Stimulated activated CD8-positive, alpha-beta memory T cell treated with anti-CD3 and anti-CD28 coated beads, Interleukin-2, amount 100 ng/mL, for 48 hours (primary cell): Measurements from ENCODE around the gene POLR2J.
"Not testable (repeated sequence)": the region's sequence is repeated elsewhere in the genome, so short reads cannot be mapped to it uniquely, and the experiment has no call there.

Experiments
- DNase-seq, 2 donors: peaks; one replicate each; pipeline ENCODE4 v3.0.0-alpha.2; 2020; ENCODE audit warnings: low read depth in 2 of 2

POLR2J gene

DNA sequence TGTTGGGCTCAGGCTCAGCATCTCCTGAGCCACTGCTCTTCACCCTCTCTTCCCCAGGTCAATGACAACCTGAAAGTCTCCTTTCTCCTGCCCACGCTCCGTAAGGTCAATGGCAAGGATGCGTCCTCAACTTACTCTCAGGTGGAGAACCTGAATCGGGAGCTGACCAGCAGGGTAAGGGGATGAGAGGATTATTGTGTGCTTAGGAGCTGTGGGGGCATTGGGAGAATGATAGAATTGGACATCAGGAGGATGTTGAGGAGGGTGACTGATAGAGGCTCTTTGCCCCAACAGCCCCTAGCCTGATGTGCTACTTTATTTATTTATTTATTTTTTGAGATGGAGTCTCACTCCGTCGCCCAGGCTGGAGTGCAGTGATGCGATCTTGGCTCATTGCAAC, 12.6 kb downstream of the POLR2J start:
- no peak for DNase-seq

DNA sequence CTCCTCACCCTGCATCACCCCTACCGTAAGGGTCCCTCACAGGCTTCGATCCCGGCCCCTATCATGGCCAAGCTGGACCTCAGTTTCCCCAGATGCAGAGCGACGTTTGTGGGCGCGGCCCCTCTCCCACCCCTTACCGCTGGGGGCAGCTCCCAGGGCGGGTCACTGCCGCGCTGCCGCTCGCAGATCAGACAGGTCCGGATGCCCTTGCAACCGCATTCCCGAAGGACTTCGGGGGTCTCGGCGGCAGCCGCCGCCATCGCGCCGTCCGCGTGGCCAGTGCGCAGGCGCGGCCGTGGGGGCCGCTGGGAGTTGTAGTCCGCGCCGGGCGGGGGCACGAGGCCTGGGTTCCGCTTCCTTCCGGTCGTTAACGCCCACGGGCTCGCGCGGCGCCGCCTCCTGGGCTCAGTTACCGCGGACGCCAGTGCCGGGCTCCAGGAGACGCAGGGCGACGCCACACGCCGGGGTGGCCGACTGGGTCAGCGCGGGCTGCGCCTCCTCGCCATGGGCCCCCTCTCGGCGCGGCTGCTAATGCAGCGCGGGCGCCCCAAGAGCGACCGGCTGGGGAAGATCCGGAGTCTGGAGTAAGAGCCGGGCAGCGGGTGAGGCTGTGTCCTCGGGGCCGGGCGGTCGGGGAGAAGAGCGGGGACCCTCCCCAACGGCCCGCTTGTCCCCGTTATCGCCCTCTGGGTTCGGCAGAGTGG, 14.0 kb downstream of the POLR2J start, which contains the start of the genes ALKBH4 and LRWD1:
ALKBH4 (minus strand) TSS at position 287 of the 704 bp plus-strand sequence; CDS start at position 260, 27 bp downstream.
LRWD1 (plus strand) TSS at position 408 of the 704 bp plus-strand sequence; CDS start at position 505, 97 bp downstream.
- peak; percentile 96 to 98 for DNase-seq

DNA sequence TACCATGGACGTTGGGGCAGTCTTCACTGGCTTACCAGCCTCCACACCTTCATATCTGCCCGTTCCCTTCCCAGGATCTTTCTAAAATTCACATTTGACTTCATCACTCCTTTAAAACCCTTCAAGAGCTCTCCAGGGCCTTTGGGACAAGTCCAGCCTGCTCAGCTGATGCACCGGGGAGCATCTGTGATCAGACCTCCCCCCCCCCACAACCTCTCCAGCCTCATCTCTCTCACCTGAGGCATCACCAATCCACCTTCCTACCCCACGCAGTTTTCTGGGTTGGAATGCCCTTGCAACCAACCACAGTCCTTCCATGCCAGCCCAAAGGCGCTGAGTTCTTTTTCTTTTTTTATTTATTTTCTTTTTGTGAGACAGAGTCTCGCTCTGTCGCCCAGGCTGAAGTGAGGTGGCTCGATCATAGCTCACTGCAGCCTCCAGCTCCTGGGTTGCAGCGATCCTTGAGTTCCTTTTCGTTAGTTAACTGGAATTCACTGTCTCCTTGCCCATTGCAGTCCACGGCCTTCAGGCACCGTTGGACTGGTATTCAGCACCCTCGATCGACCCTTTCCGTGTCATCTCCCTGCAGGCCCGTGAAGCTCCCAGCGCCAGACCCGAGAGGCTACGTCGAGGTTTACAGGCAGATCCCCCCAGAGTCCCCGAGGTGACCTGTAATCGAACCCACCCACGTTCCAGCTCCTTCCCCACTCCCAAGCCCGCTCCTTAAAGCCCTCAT, 14.7 kb downstream of the POLR2J start:
- no peak for DNase-seq

DNA sequence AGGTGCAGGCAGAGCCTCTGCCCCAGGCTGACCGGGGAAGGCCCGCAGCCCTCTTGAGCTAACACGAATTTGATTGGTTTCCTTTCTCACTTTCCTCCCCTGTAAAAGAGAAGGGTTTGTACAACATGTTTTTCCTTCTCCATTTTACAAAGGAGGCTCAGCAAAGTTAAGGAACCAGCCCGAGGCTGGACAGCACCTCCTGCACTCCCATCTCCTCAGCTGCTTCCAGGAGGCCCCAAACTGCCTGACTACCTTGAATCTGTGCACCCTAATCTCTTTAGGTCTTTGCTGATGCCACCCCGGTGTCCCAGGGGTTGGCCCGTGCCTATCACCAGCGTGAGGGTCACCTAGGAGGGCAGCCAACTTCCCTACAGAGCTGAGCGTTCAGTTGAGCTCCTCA, 18.3 kb downstream of the POLR2J start:
- no peak for DNase-seq

DNA sequence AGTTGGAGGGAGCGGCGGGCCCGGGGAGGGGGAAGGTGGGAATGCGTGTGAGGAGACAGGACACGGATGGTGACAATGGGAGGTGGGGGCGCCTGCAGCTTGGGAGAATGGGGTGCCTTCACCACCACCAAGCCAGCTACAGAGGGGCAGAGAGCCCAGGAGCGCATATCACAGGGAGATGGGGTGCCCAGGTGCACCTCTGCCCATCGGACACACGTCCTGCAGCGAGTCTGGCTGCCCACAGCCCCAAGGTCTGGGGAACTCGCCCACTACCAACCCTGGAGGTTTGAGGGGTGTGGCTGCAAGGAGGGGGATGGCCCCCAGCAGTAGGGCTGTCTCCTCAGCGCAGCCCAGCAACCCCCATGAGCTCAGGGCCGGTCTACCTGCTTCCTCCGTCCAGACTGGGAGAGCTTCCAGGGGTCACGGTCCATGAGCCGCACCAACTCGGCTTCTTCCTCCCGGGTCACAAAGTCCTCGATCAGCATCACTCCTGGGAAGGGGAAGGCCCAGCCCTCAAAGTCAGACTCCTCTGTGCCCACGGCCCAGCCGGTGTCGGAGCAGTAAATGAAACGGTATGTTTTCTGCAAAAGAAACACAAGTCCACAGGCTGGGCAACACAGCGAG, 19.4 kb downstream of the POLR2J start:
- no peak for DNase-seq

DNA sequence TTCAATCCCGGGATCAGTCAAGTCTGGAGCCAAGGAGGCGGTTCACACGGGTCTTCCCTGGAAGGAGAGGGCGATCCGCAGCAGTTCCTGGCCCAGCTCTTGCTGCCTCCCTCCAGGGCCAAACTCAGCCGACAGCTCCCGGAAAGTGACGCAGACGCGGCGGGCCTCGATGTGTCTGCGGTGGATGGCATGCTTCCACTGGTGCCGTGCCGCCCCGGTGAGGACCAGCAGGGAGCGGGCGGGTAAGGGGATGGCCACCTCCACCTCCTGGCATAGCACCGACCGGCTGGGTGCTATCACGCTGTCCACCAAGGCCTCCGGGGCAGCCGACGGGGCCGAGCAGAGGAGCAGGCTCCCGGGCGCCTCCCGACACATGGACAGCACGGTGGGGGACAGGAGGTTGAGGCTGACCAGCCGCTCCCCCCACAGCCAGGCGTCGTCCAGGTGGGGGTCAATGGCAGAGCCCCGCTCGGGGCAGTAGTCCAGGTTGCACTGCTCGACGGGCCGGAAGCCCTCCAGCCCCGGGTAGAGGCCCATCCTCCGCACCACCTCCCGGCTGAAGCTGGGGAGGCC, 21.3 kb downstream of the POLR2J start:
- no peak for DNase-seq

DNA sequence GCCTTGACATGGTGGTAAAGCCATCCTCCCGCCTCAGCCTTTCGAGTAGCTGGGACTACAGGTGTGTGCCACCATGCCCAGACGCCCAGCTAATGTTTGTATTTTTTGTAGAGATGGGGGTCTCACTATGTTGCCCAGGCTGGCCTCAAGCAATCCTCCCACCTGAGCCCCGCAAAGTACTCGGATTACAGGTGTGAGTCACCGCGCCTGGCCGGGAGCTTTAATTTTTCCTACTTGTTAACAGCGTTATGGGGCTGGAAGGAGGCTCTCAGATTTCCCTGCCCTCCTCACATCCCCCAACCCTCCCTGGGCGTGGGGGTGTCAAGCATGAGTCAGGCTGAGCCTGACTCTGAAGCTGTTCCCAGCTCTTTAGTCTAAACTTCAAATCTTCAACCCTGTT, 22.4 kb downstream of the POLR2J start:
- no peak for DNase-seq

DNA sequence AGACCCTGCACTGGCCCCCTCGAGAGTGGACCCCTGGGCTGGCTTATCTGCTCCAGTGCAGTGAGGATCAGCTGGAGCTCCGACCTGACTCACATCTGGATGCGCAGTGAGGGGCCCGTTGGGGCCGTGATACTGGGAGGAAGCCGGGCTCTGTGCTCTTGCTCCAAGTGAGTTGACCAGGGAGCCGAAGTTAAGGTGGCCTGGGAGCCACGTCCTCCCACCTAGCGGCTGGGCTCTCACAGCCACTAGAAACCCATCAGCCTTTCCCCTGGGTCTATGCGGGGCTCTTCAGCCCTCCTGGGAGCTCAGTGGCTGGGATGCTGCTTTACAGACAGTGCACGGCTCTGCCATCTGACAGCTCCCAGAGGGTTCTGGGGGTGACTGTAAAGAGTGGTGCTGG, 23.1 kb downstream of the POLR2J start:
- DNase-seq = no peak

DNA sequence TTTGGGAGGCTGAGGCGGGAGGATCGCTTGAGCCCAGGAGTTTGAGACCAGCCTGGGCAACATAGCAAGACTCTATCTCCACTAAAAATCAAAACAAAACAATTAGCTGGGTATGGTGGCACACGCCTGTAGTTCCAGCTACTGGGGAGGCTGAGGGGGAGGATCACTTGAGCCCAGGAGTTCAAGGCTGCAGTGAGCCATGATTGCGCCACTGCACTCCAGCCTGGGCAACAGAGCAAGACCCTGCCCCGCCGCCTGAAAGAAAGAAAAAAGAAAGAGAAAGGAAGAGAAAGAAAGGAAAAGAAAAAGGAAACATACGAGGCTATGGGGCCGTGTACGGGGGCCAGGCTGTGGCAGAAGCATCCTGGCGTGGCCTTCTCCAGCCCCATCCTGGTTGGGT, 23.8 kb downstream of the POLR2J start:
- DNase-seq = not testable (repeated sequence)

DNA sequence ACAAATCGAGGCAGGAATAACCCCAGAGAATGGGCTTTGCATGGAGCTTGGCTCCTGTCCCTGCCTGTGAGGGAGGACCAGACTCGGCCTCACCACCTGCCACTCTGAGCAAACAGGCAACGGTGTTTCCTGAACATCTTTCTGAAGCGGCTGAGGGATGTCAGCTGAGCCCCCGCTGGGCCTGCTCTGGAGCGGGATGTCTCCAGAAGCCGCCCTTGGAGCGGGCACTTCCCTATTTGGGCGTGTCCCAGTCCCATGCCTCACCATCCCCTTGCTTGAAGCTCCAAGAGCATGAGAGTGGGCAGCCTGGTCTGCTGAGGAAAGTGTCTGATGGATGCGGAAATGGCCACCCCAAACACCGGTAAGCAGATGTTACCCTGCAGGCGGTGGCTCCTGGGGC, 24.3 kb downstream of the POLR2J start:
- no peak for DNase-seq

DNA sequence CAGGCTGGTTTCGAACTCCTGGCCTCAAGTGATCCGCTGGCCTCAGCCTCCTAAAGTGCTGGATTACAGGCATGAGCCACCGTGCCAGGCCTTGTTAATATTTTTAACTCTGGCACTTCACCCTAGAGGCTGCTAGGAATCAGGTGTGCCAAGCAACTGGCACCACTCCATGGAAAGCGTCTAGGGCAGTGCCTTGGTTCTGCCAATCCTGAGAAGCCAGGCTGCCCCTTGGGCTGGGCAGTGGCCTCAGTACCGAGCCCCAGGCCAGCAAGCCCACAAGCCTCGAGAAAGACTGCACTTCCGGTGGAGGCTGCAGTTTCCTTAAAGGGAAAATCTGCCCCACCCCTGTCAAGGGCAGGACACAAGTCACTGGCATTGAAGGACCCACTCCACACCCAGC, 25.4 kb downstream of the POLR2J start:
- DNase-seq = no peak

DNA sequence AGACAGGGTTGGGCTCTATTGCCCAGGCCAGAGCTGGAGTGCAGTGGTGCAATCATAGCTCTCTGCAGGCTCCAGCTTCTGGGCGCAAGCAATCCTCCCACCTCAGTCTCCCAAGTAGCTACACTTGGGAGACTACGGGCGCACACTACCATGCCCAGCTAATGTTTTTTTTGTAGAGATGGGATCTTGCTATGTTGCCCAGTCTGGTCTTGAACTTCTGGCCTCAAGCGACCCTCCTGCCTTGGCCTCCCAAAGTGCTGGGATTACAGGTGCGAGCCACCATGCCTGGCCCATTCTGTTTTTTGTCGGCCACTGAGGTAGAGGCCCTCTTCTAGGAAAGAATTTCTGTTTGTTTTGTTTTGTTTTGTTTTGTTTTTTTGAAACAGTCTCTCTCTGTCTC, 26.3 kb downstream of the POLR2J start:
- no peak for DNase-seq

DNA sequence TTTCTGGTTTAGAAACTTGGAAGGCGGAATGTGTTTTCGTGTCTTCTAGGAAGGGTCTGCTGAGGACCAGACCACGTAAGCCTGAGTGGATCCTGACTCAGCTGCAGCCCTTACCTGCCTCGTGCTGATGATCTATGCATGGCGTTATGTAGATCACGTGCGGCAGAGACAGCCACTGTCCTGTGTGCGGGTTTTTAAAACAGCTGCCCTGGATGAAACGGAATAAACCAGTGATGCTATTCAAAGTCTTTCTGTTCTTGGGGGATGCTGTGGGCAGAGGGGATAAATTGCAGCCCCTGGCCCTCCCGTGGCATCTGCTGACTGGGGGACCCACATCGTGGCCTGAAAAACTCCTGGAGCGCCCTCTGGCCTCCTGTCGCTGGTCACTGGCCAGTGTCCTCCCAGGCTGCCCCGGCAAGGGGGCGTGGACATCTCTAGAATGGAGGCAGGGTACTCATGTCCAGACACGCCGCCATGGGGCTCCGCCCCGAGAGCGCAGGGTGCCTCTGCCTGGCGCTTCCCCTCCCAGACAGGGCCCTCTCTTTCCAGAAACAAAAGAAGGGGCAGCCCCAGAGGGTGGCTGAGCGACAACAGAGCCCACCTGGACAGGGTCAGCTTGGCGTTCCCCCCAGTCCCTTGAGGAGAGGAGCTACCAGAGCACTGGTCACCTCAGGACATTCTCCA, 27.2 kb downstream of the POLR2J start:
- DNase-seq = no peak

DNA sequence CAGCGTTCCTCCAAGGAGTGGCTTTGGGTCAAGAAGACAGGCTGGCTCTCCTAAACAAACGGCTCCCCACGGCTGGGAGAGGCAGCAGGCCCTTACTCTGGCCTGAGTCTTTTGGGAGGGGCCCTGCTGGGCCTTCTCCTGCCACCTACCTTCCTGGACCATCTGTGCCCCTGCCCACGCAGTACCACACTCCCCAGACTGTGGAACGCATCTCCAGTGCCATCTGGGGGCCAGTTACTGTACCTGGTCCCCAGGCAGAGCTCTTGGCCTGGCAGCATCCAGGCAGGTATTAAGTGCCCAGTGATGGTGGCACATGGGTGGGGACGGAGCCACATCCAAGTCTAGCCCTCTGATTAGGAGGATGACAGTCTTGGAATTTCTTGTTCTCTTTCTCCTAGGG, 28.5 kb downstream of the POLR2J start:
- DNase-seq = no peak

DNA sequence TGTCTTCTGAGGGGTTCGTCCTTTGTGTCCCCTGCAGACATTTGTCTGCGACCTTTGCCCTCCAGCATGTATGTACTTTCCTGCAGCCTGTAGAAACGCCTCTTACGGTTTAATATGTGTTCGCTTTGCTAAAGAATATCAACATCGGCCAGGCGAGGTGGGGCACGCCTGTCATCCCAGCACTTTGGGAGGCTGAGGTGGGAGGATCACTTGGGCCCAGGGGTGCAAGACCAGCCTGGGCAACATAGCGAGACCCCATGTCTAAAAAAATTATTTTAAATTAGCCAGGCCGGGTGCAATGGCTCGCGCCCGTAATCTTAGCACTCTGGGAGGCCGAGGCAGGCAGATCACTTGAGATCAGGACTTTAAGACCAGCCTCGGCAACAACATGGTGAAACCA, 29.6 kb downstream of the POLR2J start:
- no peak for DNase-seq

DNA sequence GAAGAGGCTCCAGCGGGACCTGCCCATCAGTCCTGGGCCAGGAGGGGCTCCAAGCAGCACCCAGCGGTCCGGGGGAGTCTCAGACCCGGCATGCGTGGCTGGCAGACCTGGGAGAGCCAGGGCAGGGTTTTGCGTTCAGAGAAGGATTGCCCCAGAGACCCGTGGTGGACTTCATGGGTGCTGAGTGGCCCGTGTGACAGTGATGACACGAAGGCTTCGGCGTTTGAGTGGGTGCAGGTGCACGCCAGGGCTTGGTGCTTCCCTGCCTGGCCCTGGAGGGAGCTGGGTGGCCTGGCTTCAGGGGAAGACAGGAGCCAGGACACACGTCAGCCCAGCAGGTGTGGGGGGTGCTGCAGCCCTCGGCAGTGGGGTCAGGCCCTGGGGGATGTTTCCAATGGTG, 31.4 kb downstream of the POLR2J start:
- DNase-seq = no peak

DNA sequence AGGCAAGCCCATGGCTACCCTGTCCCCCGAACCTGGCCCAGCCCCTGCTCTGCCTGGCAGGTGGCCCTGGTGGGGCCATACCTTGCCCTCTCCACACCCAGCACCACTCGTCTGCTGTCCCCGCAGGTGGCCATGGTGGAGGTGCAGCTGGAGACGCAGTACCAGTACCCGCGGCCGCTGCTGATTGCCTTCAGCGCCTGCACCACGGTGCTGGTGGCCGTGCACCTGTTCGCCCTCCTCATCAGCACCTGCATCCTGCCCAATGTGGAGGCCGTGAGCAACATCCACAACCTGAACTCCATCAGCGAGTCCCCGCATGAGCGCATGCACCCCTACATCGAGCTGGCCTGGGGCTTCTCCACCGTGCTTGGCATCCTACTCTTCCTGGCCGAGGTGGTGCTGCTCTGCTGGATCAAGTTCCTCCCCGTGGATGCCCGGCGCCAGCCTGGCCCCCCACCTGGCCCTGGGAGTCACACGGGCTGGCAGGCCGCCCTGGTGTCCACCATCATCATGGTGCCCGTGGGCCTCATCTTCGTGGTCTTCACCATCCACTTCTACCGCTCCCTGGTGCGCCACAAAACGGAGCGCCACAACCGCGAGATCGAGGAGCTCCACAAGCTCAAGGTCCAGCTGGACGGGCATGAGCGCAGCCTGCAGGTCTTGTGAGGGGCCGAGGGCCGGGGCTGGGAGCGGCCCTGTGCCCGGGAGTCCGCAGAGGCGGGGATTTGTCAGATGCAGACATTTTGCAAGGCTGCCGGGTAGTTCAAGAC, 32.1 kb downstream of the POLR2J start:
- DNase-seq = no peak

DNA sequence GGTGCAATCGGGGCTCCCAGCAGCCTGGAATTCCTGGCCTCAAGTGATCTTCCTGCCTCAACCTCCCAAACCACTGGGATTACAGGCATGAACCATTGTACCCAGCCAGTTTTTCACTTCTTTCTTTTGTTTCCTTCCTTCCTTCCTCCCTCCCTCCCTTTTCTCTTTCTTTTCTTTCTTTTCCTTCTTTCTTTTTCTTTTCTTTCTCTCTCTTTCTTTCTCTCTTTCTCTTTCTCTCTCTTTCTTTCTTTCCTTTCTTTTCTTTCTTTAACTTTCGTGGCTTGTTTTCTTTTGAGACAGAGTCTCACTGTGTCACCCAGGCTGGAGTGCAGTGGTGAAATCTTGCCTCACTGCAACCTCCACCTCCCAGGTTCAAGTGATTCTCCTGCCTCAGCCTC, 33.0 kb downstream of the POLR2J start:
- no peak for DNase-seq

DNA sequence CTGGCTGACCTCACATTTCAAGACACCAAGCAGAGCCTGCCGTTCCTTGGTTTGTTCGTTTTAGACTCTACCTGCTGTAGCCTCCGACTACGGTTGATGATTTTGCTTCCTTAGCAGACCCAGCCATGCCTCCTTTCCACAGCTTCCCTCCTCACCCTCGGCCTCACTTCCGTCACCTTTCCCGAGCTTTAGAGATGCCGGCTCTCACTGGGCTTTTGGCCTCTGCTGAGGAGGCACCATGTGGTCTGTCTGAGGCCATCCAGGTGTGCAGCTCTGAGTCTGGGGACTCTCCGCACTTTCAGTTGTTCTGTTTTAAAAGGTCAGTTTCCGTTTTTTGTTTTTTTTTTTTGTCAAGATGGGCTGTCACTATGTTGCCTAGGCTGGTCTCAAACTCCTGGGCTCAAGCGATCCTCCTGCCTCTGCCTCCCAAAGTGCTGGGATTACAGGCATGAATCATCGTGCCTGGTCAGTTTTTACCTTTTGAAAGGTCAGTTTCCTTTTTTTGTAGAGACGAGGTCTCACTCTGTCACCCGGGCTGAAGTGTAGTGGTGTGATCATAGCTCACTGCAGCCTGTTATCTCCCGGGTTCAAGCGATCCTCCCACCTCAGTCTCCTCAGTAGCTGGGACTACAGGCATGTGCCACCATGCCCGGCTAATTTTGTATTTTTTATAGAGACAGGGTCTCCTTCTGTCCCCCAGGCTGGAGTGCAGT, 33.6 kb downstream of the POLR2J start:
- DNase-seq = no peak

DNA sequence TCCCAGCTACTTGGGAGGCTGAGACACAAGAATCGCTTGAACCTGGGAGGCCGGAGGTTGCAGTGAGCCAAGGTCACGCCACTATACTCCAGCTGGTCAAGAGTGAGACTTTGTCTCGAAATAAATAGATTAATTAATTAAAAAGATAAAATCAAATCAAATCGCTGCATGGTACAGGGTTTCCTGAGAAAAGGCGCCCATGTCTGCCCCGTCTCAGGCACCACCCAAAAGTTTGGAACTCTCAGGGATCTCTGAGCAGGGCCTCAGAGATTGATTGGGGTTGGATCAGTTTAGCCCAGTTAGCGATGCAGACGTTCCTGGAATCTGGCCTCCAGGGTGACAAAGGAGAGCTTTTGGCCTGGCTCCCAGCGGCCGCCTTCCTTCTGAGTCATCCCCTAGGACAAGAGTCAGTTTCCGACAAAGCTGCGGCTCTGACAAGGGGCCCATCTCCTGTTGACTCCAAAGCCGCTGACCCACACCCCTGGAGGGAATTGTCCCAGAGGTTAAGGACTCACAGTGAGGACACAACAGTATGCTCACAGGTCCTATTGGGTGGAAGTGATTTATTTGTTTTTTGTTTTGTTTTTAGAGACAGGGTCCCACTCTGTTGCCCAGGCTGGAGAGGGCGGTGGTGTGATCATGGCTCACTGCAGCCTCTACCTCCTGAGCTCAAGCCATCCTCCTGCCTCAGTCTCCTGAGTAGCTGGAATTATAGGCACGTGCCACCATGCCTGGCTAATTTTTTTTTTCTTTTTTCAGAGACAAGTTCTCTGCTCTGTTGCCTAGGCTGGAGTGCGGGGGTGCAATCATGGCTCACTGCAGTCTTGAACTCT, 38.5 kb downstream of the POLR2J start:
- DNase-seq = no peak
